HG03575 (cell line): ENCODE data around the gene KRTAP17-1.
"Not testable (repeated sequence)": the region's sequence is repeated elsewhere in the genome, so short reads cannot be mapped to it uniquely, and the experiment has no call there.

Experiments used
- ATAC-seq: cut with Tn5 transposase; IDR thresholded peaks from one replicate; pipeline ENCODE4 v1.9.1; 2021; ENCODE audit not compliant: unreplicated experiment, insufficient number of reproducible peaks, low FRiP score; ENCODE audit errors: extremely low read depth

Gene KRTAP17-1

GRCh38 chr17:41315204-41315794 lies at the start of gene KRTAP17-1:
KRTAP17-1 (minus strand) TSS chr17:41315710; CDS start chr17:41315650, 60 bp downstream.
- ATAC-seq = no peak

- no peak for ATAC-seq
These were observed 48.4 kb upstream of the KRTAP17-1 start for GRCh38 chr17:41363881-41364280.

GRCh38 chr17:41360296-41360995 lies 44.9 kb upstream of the KRTAP17-1 start:
- no peak for ATAC-seq

- ATAC-seq = no peak
These were observed 39.0 kb upstream of the KRTAP17-1 start for GRCh38 chr17:41354536-41354935.

GRCh38 chr17:41352597-41353366 lies 37.3 kb upstream of the KRTAP17-1 start:
- no peak for ATAC-seq

- no peak for ATAC-seq
These were observed 35.7 kb upstream of the KRTAP17-1 start for GRCh38 chr17:41351177-41351576.

GRCh38 chr17:41350381-41350878 lies 34.9 kb upstream of the KRTAP17-1 start, which contains the start of gene KRT33A:
KRT33A (minus strand) TSS chr17:41350828; CDS start chr17:41350767, 61 bp downstream.
- not testable (repeated sequence) for ATAC-seq

- ATAC-seq = no peak
These were observed 32.6 kb upstream of the KRTAP17-1 start for GRCh38 chr17:41347869-41348760.

- ATAC-seq = not testable (repeated sequence)
These were observed 30.9 kb upstream of the KRTAP17-1 start for GRCh38 chr17:41346421-41346820.

- no peak for ATAC-seq
These were observed 30.5 kb upstream of the KRTAP17-1 start for GRCh38 chr17:41345992-41346391.

GRCh38 chr17:41343029-41343428 lies 27.5 kb upstream of the KRTAP17-1 start:
- ATAC-seq = no peak

GRCh38 chr17:41340934-41341861 lies 25.7 kb upstream of the KRTAP17-1 start:
- no peak for ATAC-seq

GRCh38 chr17:41340494-41340893 lies 25.0 kb upstream of the KRTAP17-1 start:
- no peak for ATAC-seq

- ATAC-seq = no peak
These were observed 24.2 kb upstream of the KRTAP17-1 start for GRCh38 chr17:41339571-41340172.

GRCh38 chr17:41338961-41339485 lies 23.5 kb upstream of the KRTAP17-1 start:
- no peak for ATAC-seq

GRCh38 chr17:41335747-41336146 lies 20.2 kb upstream of the KRTAP17-1 start:
- no peak for ATAC-seq
